Amniotic epithelial cell (primary cell): Measurements from ENCODE around the gene C4orf50.

Source experiments
- DNase-seq: peaks from one replicate; pipeline ENCODE4 v3.0.0-alpha.2; 2010; ENCODE audit warnings: low read depth

The C4orf50 gene

DNA sequence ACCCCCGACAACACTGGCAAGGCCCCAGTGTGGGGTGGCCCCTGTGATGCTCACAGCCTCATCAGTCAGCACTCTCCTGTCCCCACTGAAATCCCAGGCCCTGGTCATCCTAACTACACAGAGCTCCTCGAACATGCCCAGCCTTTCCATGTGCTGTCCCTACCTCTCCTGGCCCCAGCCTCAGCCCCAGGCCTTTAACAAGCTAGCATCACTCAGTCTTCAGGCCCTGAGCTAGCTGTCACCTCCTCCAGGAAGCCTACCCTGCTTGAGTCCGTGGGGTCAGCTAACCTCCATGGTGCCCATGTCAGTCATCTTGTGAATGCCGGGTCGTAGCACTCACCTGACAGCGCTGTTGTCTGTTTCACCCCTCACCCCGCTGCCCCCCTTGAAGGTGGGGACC is 25.6 kb upstream of the C4orf50 start:
- no peak for DNase-seq

DNA sequence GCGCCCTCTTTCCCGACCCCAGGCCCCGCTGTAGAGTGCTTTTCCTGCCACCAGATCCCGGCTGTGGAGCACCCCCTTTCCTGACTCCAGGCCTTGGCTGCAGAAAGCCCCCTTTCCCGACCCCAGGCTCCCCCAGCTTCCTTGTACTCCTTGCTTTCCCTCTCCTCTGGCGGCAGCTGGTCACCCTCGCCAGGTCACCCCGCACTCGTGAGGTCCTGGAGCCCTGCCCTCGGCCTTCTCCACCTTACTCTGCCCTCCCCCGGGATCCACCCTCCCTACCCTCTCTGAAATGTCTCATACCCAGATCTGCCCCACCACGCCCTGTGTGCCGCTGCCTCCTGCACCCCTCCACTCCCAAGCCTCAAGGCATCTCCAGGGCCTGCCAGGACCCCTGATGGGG is 25.0 kb upstream of the C4orf50 start:
- DNase-seq, result no peak

DNA sequence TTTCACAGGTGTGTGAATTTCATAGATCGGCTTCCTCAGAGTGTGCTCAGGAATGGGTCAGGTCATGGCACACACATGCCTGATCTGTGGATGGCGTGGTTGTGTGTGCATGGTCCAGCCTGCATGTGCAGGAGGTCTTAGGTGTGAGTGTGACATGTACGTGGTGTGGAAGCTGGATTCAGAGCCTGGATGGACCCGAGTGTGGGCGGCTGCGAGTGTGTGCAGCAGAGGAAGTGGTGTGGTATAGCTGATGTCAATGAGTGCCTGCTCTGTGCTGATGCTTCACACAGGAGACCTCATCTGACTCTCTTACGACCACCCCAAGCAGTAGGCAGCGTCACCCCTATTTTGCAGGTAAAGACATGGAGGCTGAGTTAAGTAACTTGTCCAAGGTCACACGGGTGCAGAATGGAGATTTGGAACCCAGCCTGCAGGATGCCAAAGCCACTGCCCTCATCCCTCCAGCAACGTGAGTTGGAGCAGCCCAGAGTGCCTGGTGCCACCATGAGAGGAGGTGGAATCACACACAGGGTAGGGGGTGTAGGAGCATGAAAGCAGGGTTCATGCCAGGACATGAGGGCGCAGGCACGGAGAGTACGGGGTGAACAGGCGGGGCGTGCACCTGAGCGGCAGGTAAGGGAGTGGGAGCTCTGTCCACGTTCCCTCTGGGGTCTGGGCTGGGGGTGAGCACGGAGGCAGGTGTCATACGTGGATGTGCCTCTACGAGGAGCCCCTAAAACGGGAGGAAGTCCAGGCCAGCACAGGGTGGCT is 24.2 kb upstream of the C4orf50 start:
- no peak for DNase-seq

DNA sequence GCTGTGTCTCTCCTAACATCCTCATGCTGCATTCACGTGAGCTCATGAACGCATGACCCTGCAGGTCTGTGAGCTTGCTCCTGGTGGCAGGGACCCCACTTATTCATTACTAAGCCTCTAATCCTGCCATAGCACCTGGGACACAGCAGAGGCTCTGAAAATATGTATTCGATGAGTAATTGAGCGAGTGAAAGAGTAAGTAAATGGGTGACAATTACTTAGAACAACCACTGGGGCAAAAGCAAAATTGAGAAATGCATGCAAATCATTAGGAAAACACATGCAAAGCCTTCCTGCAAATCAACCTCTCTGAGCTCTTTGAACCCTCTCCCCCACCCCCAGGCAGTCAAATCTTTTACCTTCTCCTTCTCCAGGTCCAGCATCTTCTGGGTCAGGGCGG is 23.6 kb upstream of the C4orf50 start:
- no peak for DNase-seq

DNA sequence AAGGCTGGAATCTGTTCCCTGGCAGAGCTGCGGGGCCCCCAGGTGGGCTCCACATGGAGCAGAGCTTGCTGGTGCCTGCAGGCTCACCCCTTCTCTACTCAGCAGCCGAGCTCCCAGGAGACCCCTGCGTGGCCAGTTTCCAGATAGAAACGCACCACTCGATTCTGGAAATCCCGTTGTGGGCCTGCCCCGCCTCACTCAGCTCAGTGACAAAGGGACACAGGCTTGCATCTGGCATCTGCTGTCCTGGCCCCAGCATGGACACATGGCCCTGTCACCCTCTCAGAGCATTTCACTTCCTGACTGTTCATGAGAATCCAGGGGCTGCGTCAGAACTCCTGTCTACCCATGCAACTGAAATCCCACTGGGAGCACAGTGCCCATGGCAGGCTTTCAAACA is 20.5 kb upstream of the C4orf50 start:
- DNase-seq, result no peak

DNA sequence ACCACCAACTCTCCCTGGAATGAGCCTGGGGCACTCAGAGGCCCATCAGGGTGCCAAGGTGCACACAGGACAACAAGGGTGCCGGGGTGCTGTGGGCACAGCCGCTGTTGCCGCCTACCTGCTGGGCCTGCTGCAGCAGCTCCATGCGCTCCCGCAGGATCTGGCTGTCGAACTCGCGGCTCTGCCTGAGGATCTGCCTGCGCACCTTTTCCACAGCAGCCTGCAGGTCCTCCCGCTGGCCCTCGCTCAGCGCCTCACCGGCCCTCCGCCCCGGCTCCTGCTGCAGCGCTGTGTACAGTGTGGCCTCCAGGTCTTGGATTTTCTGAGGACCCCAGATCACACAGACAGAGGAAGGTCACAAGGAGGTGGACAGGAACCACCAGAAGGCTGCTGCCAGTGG is 17.6 kb upstream of the C4orf50 start:
- no peak for DNase-seq

DNA sequence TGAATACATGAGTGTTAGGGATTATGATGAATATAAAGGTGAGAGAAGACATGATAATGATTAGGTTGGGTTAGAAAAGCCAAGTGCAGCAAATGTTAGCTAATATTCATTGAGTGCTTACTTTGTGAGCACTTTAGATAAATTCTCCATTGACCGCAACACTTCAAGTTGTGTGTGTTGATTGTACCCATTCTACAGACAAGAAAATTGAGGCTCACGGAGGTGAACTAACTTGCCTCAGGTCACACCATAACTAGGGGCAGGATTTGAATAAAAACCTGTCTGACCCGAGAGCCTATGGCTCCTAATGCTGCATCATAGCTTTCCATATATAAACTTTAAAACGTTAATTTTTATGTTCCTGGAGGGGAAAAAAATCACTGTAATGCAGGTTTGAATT is 15.2 kb upstream of the C4orf50 start:
- no peak for DNase-seq

DNA sequence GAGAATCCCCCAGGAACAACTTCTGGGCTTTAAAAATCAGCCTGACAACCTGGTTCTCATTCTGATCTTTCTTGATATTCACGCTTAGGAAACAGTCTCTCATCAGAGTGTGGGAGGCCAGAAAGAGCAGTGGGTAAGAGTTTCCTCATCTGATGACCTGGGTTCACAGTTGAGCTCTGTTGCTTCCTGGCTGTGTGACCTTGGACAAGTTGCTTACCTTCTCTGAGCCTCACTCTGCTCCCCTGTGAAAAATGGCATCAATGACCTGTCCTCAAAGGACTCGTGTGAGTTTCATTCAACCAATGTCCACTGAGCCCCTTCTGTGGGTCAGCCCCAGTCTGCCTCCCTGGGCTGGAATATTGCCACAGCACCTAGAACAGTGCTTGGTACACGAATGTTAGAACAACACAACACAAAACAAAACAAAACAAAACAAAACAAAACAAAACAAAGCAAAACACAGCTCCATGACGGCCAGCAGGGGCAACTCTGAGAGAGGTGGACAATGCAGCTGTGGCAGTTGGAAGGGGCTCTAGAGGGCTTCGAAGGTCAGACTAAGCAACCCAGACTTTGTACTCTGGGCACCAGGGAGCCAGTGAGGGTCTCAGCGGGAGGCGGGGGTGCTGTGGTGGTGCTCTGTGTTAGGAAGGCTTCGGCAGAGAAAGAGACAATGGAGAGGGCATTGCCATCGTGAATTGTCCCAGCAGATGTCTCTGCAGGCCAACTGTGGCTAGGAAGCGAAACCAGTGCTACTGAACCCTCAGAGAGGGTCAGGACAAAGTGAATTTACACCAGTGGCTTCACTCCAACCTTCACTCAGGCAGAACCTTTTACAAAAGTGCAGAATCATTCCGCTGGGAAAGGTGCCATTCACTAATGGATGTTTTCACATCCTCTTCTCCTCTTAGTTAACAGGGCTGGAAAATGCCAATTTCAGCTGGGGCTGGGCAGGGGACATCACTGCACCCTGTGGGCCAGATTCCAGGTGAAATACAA is 14.3 kb upstream of the C4orf50 start:
- no peak for DNase-seq

DNA sequence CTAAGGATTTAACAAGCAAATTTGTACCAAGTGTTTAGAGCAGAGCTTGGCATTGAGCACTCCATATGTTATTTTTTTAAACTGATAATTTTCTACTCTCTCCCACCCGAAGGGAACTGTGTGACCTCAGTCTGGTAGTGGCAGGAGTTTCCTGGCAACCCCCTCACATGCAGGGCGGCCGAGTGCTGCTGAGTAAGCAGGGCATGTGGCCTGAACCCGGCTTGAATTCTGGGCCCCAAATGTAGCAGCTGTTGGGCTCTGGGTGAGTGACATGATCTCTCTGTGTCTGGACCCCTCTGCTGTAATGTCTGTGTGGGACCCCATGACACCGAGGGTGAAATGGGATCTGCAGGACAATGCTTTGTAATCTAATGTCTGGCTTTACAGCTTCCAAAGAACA is 13.6 kb upstream of the C4orf50 start:
- no peak for DNase-seq

DNA sequence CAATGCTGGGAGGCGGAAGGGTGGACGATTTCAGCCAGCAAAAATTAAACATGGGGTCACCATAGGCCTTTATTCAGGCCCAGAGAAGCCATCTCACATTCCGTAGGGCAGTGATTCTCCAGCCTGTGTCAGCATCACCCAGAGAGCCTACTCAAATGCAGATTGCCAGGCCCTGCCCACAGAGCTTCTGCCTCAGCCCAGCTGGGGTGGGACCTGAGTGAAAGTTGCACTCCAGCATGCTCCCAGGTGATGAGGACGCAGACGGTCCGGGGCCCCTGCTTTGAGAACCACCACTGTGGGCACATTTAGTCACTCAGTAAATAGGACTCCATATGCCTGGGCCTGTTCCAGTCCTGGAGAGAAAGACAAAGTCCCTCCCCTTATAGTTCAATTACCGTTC is 12.4 kb upstream of the C4orf50 start:
- no peak for DNase-seq

DNA sequence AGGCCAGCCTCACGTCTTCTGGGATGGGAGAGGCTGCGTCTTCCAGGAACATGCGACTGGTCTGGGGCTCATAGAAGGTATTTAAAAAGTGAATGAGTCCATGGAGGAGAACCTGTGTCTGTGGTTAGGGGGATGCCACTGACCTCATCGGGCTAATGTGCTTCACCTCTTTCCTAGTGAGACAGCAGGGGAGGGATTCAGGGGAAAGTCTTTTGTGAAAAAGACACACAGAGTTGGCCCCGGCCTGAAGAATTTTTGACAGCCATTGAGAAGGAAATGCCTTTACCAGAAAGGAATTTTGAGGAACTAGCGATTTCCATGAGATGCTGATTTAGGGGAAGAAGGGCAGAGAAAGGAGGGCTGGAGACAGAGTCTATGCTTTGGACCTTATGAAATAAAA is 11.0 kb upstream of the C4orf50 start:
- DNase-seq, result no peak

DNA sequence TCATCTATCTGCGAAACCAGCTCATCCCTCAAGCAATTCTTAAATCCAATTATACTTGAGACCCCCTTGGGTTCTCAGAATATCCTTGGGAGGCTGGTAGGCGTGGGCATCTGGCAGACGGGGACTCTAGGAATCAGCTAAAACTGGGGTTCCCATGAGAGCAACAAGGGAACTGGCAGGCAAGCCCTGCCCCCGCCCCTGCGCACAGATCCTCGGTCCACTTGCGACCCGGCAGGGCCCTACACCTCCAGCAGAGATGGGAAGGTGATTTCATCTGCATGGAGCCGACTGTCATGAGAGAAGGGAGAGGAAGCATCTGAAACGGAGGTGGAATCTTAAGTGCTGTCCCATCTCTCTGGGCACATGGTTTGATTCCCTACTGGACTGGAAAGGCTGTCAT is 9.9 kb upstream of the C4orf50 start:
- no peak for DNase-seq

DNA sequence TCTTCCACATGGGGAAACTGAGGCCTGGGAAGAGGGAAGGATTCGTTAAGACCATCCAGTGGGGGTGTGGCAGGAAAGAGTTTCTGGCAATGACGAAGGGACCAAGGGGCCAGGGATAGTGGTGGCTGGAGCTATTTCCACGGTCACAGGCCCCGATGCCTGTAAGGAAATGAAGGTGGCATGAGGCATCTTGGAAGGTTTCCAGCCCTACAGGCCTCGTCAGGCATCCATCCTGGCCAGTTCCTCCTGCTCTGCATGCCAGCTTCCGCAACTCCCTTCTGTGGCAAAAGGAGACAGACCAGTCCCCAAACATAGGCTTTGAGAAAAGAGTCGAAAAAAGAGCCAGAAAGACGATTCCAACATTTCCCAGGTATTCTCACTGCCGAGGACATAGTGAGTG is 9.2 kb upstream of the C4orf50 start:
- no peak for DNase-seq

DNA sequence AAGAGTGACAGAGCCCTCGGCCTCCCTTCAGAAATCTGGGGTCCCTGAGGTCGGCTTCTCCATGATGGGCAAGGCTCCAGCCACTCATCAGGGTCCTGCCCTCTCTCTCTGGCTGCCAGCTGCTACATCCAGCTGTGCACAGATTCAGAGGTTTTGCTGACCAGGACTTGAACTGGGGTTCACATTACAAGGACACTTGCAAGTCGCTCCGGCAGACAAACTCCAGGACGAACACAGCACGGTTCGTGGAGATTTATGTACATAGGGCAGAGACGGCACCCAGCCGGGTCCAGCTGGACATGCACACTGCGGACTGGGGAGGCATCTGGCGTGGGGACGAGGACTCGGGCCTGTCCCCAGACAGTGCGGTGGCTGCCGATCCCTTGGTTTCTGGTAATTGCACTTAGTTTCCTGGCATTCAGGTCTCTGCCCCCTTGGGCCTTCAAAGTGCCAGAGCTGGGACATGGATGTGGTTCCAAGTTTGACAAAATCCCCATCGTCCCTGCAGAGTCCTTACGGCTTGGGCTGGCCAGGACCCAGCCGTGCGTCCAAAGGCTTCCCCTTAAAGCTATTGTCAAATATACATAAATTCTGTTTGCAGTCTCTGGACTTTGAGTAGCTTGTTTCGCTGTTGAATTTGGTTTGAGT is 6.2 kb upstream of the C4orf50 start:
- no peak for DNase-seq

DNA sequence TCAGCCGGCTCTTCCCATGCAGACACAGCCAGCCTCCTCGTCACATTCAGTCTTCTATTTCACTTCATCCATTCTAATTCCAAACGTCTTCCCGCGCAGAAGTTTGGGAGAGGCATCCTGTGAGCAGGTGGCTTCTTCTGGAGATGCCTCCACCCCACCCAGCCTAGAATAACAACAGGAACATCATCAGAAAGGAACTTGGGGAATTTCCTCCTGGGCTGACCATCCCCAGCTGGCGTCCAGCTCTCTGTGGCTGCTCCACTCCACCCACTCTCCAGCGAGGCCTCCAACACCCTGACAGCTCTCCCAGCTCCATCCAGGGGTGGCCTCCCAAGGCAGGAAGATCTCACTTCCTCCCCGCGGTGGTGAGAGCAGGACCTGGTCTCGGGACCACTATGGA is 5.5 kb upstream of the C4orf50 start:
- DNase-seq, result no peak

DNA sequence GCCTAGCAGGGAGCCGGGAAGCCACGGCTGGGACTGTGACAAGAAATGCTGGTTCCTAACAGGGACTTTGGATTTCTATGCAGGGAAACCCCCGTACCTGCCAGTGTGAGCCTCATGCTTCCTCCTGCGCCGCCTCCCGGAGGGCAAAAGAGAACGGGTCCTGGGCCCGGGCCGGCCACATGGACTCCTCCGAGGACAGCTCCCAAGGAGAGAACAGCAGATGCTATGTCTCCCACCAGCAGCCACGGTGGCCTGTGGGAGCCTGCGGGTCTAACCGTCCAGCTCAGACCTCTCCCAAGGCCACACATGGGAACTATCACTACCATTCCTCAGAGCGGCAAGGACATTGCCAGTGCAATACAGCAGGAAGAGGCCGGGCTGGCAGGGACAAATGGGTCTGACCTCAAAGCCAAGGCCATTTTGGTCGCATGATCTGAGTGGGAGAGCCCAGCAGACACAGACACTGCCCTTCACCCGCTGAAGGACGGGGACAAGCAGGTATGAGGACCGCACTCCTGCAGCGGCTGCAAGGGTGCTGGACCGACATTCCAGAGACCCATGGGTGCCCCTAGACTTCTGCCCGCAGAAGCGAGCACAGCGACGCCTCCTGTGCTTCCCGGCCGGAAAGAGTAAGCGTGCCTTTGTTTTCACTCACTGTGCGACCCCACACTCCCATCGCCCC is 4.5 kb upstream of the C4orf50 start:
- DNase-seq, result no peak

DNA sequence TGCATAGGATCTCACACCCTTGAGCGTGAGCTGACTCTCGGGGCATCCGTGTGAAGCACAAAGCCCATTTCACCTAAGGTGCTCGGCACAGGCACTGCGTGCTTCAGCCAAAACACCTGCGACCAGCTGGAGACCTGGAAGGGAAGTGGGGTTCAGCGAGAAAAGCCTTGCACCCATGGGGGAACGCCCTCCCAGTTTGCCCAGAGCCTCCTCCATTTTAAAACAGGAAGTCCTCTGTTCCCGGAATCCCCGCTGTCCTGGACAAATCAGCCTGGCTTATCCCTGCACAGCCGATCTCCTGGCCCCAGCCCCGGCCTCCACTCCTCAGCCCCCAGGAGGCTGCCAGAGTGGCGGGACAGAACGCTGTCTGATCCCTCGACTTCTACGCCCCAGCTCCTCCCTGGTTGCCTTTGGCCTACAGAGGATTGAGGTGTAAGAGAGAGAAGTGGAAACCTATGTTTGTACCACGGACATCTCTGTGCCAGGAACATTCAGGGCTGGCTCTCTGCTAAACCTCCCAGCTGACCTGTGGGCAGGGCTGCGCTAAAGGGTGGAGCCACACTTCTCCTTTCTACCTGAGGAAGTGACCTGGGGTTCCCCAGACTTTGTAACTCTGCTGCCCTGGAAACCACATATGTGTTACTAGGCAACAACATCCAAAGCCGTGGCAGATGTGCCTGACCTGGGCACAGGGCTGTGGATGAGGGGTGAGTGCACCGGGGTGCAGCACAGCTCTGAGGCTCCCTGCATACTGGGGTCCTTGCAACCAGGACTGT is 3.8 kb upstream of the C4orf50 start:
- no peak for DNase-seq

DNA sequence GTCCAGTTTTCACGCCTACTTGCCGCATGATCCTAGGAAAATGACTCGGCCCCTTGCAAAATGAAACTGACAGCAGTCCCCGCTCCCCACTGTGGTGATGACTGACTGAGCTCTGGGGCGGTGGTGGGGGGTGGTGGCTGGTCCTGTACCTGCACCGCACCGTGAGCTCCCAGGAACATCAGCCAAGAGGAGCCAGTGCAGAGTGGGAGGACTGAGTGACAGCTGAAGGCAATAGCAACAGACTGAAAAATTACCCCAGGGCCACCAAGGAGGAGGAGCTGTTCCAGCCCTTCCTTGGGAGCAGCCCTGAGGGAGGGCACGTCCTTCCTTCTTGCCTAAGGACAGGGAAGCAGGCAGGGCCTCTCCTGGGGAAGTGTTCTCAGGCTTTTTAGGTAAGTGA is 2.4 kb upstream of the C4orf50 start:
- DNase-seq, result no peak

DNA sequence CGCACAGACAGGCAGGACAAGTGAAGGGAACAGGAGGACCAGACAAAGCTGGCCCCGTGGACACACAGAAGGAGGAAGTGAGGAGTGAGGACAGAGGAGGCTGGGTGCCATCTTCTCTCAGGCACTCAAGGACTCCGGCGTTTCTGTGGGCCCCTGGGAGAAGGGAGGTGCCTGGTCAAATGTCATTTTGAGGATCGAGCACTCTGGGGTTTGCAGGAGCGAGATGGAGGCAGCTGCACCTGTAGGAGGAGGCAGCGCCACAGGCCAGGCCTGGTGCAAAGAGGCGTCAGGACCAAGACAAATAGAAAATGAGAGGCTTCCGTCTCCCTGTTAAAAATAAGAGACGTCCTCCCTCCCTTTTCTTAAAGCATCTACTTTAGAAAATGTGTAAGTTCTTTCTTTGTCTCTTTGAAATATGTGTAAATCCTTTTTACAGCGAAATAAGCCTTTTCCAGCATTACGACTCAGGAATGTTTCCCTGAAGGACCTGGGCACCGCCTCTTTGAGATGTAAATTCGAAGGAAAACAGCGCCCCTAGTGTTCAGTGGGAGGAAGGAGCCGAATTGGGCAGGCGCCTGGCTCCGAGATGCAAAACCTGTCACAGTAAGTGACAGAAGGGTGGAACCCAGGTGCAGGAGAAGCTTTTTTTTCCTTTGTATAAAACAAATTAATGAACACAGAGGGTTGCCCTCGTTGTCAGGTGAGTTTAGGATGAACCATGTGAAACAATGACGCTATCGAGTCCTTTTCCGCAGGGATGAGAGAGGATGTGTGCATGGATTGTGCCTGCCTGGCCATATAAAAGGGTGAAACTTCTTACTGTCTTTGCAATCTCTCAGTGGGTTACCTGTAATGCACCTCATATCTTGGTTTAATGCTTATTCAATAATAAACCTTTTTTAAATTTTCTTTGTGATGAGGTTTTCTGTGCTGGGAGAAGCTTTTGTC is 1.4 kb upstream of the C4orf50 start:
- DNase-seq, result peak; percentile 1

DNA sequence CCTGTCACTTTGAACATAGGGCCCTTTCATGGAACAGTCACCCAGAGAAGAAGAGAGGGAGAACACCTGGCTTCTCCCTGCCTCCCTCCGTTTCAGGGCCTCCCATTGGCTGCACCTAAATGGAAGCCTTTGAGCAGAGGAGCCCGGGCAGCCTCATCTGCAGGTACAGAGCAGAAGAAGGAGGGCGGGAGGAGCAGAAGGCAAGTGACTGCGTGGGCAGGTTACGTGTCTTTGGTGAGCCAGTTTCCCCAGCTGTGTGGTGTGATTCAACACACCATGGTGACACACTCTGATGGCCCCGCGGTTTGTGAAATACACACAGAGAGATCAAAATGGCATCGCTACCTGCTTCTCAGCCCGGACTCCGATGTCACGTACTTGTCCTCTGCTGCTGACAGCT is 431 bp downstream of the C4orf50 start:
- DNase-seq, result no peak
